SK-N-SH treated with all-trans-retinoic acid at 6 μM for 48 hours (cell line): Measurements from ENCODE around the gene INSR.

ENCODE experiments used
- ATAC-seq: fragments of 200-7000 bp; cut with Tn5 transposase; 3 replicates; pipeline ENCODE4 v1.9.1; 2020; ENCODE audit warnings: mild to moderate bottlenecking, moderate library complexity
- ARNTL ChIP-seq: fragments of 450-650 bp; formaldehyde crosslinking; IDR thresholded peaks from 2 replicates; pipeline ENCODE4 v1.5.0; 2020; ENCODE audit warnings: low read depth, mild to moderate bottlenecking, moderate library complexity, borderline replicate concordance
- BACH2 ChIP-seq: fragments of 250-450 bp; sonication (Bioruptor Pico); IDR thresholded peaks from 2 replicates; pipeline ENCODE4 v1.9.0; 2021; ENCODE audit warnings: mild to moderate bottlenecking, borderline replicate concordance
- CREB5 ChIP-seq: fragments of 250-450 bp; sonication (Bioruptor Pico); IDR thresholded peaks from 2 replicates; pipeline ENCODE4 v1.5.1; 2020; ENCODE audit warnings: low read depth, mild to moderate bottlenecking, moderate library complexity
- CSDC2 ChIP-seq: fragments of 250-450 bp; sonication (Bioruptor Pico); IDR thresholded peaks from 2 replicates; pipeline ENCODE4 v1.5.0; 2020; ENCODE audit warnings: mild to moderate bottlenecking, moderate library complexity
- ESRRG ChIP-seq: fragments of 250-450 bp; sonication (Bioruptor Pico); IDR thresholded peaks from 2 replicates; pipeline ENCODE4 v1.6.1; 2021; ENCODE audit warnings: mild to moderate bottlenecking
- GLIS3 ChIP-seq: fragments of 250-450 bp; sonication (Bioruptor Pico); IDR thresholded peaks from 2 replicates; pipeline ENCODE4 v1.5.0; 2020; ENCODE audit warnings: mild to moderate bottlenecking, moderate library complexity
- ISL1 ChIP-seq: fragments of 250-450 bp; sonication (Bioruptor Pico); IDR thresholded peaks from 2 replicates; pipeline ENCODE4 v2.1.2; 2022; ENCODE audit warnings: mild to moderate bottlenecking, moderate library complexity
- OSR1 ChIP-seq: fragments of 250-450 bp; sonication (Bioruptor Pico); IDR thresholded peaks from 2 replicates; pipeline ENCODE4 v1.8.0; 2022; ENCODE audit warnings: moderate library complexity, mild to moderate bottlenecking, inconsistent platforms
- PATZ1 ChIP-seq: fragments of 250-450 bp; sonication (Bioruptor Pico); IDR thresholded peaks from 2 replicates; pipeline ENCODE4 v1.8.0; 2020; ENCODE audit warnings: mild to moderate bottlenecking, moderate library complexity, borderline replicate concordance
- POU6F1 ChIP-seq: fragments of 250-450 bp; sonication (Bioruptor Pico); IDR thresholded peaks from 2 replicates; pipeline ENCODE4 v1.8.0; 2021; ENCODE audit warnings: low read depth, mild to moderate bottlenecking, moderate library complexity, borderline replicate concordance
- PPARA ChIP-seq: fragments of 250-450 bp; sonication (Bioruptor Pico); IDR thresholded peaks from 2 replicates; pipeline ENCODE4 v1.5.0; 2020; ENCODE audit warnings: mild to moderate bottlenecking, borderline replicate concordance
- RARB ChIP-seq: fragments of 250-450 bp; sonication (Bioruptor Pico); IDR thresholded peaks from 2 replicates; pipeline ENCODE4 v1.8.0; 2021; ENCODE audit warnings: mild to moderate bottlenecking, moderate library complexity
- SNAI2 ChIP-seq: fragments of 250-450 bp; sonication (Bioruptor Pico); IDR thresholded peaks from 2 replicates; pipeline ENCODE4 v1.5.0; 2020; ENCODE audit warnings: mild to moderate bottlenecking, moderate library complexity
- TCF4 ChIP-seq: fragments of 250-450 bp; sonication (Bioruptor Pico); IDR thresholded peaks from 2 replicates; pipeline ENCODE4 v1.8.0; 2021; ENCODE audit warnings: mild to moderate bottlenecking, moderate library complexity, borderline replicate concordance
- TOX ChIP-seq: fragments of 250-450 bp; sonication (Bioruptor Pico); IDR thresholded peaks from 2 replicates; pipeline ENCODE4 v1.8.0; 2021; ENCODE audit warnings: mild to moderate bottlenecking, moderate library complexity, borderline replicate concordance
- TSHZ2 ChIP-seq: fragments of 250-450 bp; sonication (Bioruptor Pico); IDR thresholded peaks from 2 replicates; pipeline ENCODE4 v1.5.0; 2020; ENCODE audit warnings: mild to moderate bottlenecking, moderate library complexity
- ZC3H10 ChIP-seq: fragments of 250-450 bp; sonication (Bioruptor Pico); IDR thresholded peaks from 2 replicates; pipeline ENCODE4 v1.5.1; 2021; ENCODE audit warnings: mild to moderate bottlenecking, moderate library complexity
- ZFP3 ChIP-seq: fragments of 250-450 bp; sonication (Bioruptor Pico); IDR thresholded peaks from 2 replicates; pipeline ENCODE4 v1.5.0; 2020; ENCODE audit warnings: mild to moderate bottlenecking, moderate library complexity
- ZFP30 ChIP-seq: fragments of 450-650 bp; formaldehyde crosslinking; IDR thresholded peaks from 2 replicates; pipeline ENCODE4 v1.5.0; 2022; ENCODE audit warnings: mild to moderate bottlenecking, moderate library complexity
- ZNF565 ChIP-seq: fragments of 450-650 bp; formaldehyde crosslinking; conservative IDR thresholded peaks from 2 replicates; pipeline ENCODE4 v1.5.0; 2020; ENCODE audit warnings: low read depth, mild to moderate bottlenecking, moderate library complexity
- ZNF70 ChIP-seq: fragments of 450-650 bp; formaldehyde crosslinking; IDR thresholded peaks from 2 replicates; pipeline ENCODE4 v1.5.0; 2020; ENCODE audit warnings: mild to moderate bottlenecking, moderate library complexity
- ZNF8 ChIP-seq: fragments of 450-650 bp; formaldehyde crosslinking; IDR thresholded peaks from 2 replicates; pipeline ENCODE4 v1.5.0; 2020; ENCODE audit warnings: mild to moderate bottlenecking, moderate library complexity

INSR gene

GRCh38 chr19:7197760-7198696 is 96.2 kb downstream of the INSR start:
- TF ChIP-seq BACH2 (CRISPR knock-in tag), result no peak
- no peak for TF ChIP-seq RARB
- TF ChIP-seq, all 23 proteins: peak for 0
- ATAC-seq, result peak; percentile 93

- no peak for TF ChIP-seq PATZ1
- TF ChIP-seq BACH2 (CRISPR knock-in tag), result no peak
- TF ChIP-seq ZC3H10 (CRISPR knock-in tag), result no peak
- no peak for TF ChIP-seq POU6F1
- no peak for TF ChIP-seq OSR1 (CRISPR knock-in tag)
- TF ChIP-seq PPARA (CRISPR knock-in tag), result no peak
- TF ChIP-seq RARB, result no peak
- TF ChIP-seq ARNTL (CRISPR knock-in tag), result no peak
- no peak for TF ChIP-seq ZFP30
- no peak for TF ChIP-seq CSDC2 (CRISPR knock-in tag)
- TF ChIP-seq ZFP3 (CRISPR knock-in tag), result no peak
- TF ChIP-seq SNAI2 (CRISPR knock-in tag), result no peak
- TF ChIP-seq CREB5 (CRISPR knock-in tag), result no peak
- TF ChIP-seq TSHZ2, result no peak
- no peak for TF ChIP-seq ISL1 (CRISPR knock-in tag)
- ATAC-seq, result peak; percentile 89
These were observed 97.0 kb downstream of the INSR start for GRCh38 chr19:7197119-7197759.

- no peak for ATAC-seq
- TF ChIP-seq GLIS3 (CRISPR knock-in tag), result no peak
- no peak for TF ChIP-seq TCF4 (CRISPR knock-in tag)
- TF ChIP-seq BACH2 (CRISPR knock-in tag), result no peak
- TF ChIP-seq ZNF8 (CRISPR knock-in tag), result no peak
- no peak for TF ChIP-seq TOX (CRISPR knock-in tag)
- no peak for TF ChIP-seq ESRRG (CRISPR knock-in tag)
- TF ChIP-seq ZNF70 (CRISPR knock-in tag), result no peak
- no peak for TF ChIP-seq ZFP30
- no peak for TF ChIP-seq ZNF565 (CRISPR knock-in tag)
- no peak for TF ChIP-seq OSR1 (CRISPR knock-in tag)
- TF ChIP-seq PATZ1, result no peak
These were observed 97.5 kb downstream of the INSR start for GRCh38 chr19:7196763-7197118.
